GM12878 (cell line): ENCODE results near the gene GAL3ST2. TPM values are rescaled to one million over a fixed set of nuclear protein-coding genes. Genes with fewer than 3 reads are reported as not detected.

Source experiments
- ATAC-seq: fragments of 200-7000 bp; cut with Tn5 transposase; 3 replicates; pipeline ENCODE4 v1.9.1; 2020; ENCODE audit warnings: mild to moderate bottlenecking, moderate library complexity
- BruUV-seq: library from RNA; stranded (reverse); fragments of 400-500 nt; replicated peaks from 2 replicates; lab custom pipeline; 2021; lab: Mats Ljungman, UMichigan
- CTCF ChIA-PET: fragments of 300-600 bp; sonication (Branson Sonifier 250); formaldehyde crosslinking; extraction: SDS; loops from one replicate; lab custom pipeline; 2021; ENCODE audit warnings: inconsistent platforms; lab: Yijun Ruan, JAX
- POLR2A ChIA-PET: fragments of 350-600 bp; formaldehyde crosslinking; extraction: SDS; loops from one replicate; lab custom pipeline; 2021; ENCODE audit warnings: inconsistent platforms; lab: Charles Lee
- RAD21 ChIA-PET: fragments of 300-600 bp; sonication (Branson Sonifier 250); formaldehyde crosslinking; loops from one replicate; lab custom pipeline; 2023; ENCODE audit warnings: antibody characterized with exemption; ENCODE audit not compliant: unreplicated experiment; lab: Charles Lee
- SMC1A ChIA-PET: fragments of 300-600 bp; sonication (Branson Sonifier 250); formaldehyde crosslinking; loops from one replicate; lab custom pipeline; 2023; ENCODE audit not compliant: unreplicated experiment, uncharacterized antibody; lab: Charles Lee
- DNase-seq: peaks from one replicate; pipeline ENCODE4 v3.0.0-alpha.2; 2011; ENCODE audit warnings: low read depth, low spot score
- FAIRE-seq: peaks from 3 replicates; lab custom pipeline; 2011; peaks lifted over from hg19 to GRCh38; lab: Jason Lieb, UNC
- H2AFZ ChIP-seq: 2 replicates; pipeline ENCODE4 v1.6.0; 2011; ENCODE audit warnings: low read depth, low read length, control low read depth; ENCODE audit not compliant: control insufficient read depth
- H3K27ac ChIP-seq: 2 replicates; pipeline ENCODE4 v1.5.1; 2011; ENCODE audit warnings: control low read depth; ENCODE audit not compliant: control insufficient read depth, insufficient read depth
- H3K27me3 ChIP-seq, 2 experiments: replicated peaks in 1 of 2; 2 replicates each; pipeline versions ENCODE4 v1.6.0 to v1.6.1; 2011; ENCODE audit warnings: low read length in 1 of 2; ENCODE audit not compliant: control insufficient read depth in 2 of 2, insufficient read depth in 2 of 2
- H3K36me3 ChIP-seq, 2 experiments: 2 replicates each; pipeline ENCODE4 v1.5.1; 2011; ENCODE audit warnings: low read length in 1 of 2; ENCODE audit not compliant: control insufficient read depth in 2 of 2, insufficient read depth in 2 of 2
- H3K4me1 ChIP-seq: 2 replicates; pipeline ENCODE4 v1.6.1; 2011; ENCODE audit warnings: mild to moderate bottlenecking, low read length, moderate library complexity, mixed read lengths; ENCODE audit not compliant: control insufficient read depth, insufficient read depth
- H3K4me2 ChIP-seq: 2 replicates; pipeline ENCODE4 v1.6.0; 2011; ENCODE audit warnings: control low read depth; ENCODE audit not compliant: control insufficient read depth, insufficient read depth
- H3K4me3 ChIP-seq: fragments of 200-600 bp; sonication (generic); 2 replicates; pipeline ENCODE4 v1.5.1; 2016
- H3K79me2 ChIP-seq: 2 replicates; pipeline ENCODE4 v1.6.0; 2011; ENCODE audit warnings: low read length; ENCODE audit not compliant: control insufficient read depth, insufficient read depth
- H3K9ac ChIP-seq: 2 replicates; pipeline ENCODE4 v1.8.0; 2011; ENCODE audit warnings: low read length, control low read depth, mixed read lengths; ENCODE audit not compliant: control insufficient read depth, insufficient read depth
- H3K9me3 ChIP-seq: replicated peaks from 3 replicates; pipeline ENCODE4 v1.5.1; 2011; ENCODE audit warnings: mild to moderate bottlenecking, low read length; ENCODE audit not compliant: control insufficient read depth, insufficient read depth
- H4K20me1 ChIP-seq: 2 replicates; pipeline ENCODE4 v1.6.0; 2011; ENCODE audit not compliant: control insufficient read depth, insufficient read depth
- BCL11A ChIP-seq: IDR thresholded peaks from 2 replicates; pipeline ENCODE4 v1.6.1; 2011; ENCODE audit warnings: low read depth, low read length
- BHLHE40 ChIP-seq, 2 experiments: fragments of 450-650 bp in 1 of 2; IDR thresholded peaks; 2 replicates each; pipeline ENCODE4 v1.6.1; 2011 to 2017; ENCODE audit warnings: low read depth in 2 of 2, borderline replicate concordance in 1 of 2, improper control_type of control experiment in 1 of 2, low read length in 1 of 2, mild to moderate bottlenecking in 1 of 2
- CBFB ChIP-seq: IDR thresholded peaks from 2 replicates; pipeline ENCODE4 v1.6.1; 2016; ENCODE audit warnings: antibody characterized with exemption, low read depth
- CHD4 ChIP-seq: fragments of 200-600 bp; sonication (generic); IDR thresholded peaks from 2 replicates; pipeline ENCODE4 v1.6.1; 2016; ENCODE audit warnings: mild to moderate bottlenecking
- HCFC1 ChIP-seq: fragments of 150-350 bp; IDR thresholded peaks from 2 replicates; pipeline ENCODE4 v1.6.1; 2014; ENCODE audit warnings: low read length
- HDAC2 ChIP-seq: fragments of 200-600 bp; sonication (generic); IDR thresholded peaks from 2 replicates; pipeline ENCODE4 v1.6.1; 2017
- JUND ChIP-seq: IDR thresholded peaks from 2 replicates; pipeline ENCODE4 v1.6.1; 2012; ENCODE audit warnings: low read depth, mild to moderate bottlenecking, low read length, improper control_type of control experiment, moderate library complexity
- MLLT1 ChIP-seq: fragments of 450-650 bp; IDR thresholded peaks from 2 replicates; pipeline ENCODE4 v1.6.1; 2016; ENCODE audit warnings: mild to moderate bottlenecking
- NFIC ChIP-seq: IDR thresholded peaks from 2 replicates; pipeline ENCODE4 v1.6.1; 2012; ENCODE audit warnings: low read depth, mild to moderate bottlenecking, inconsistent platforms, low read length, moderate library complexity
- NFYB ChIP-seq: IDR thresholded peaks from 2 replicates; pipeline ENCODE4 v1.6.1; 2011; ENCODE audit warnings: low read depth, mild to moderate bottlenecking, low read length, improper control_type of control experiment, moderate library complexity; ENCODE audit not compliant: insufficient read depth
- NR2C1 ChIP-seq: fragments of 450-650 bp; IDR thresholded peaks from 2 replicates; pipeline ENCODE4 v1.6.1; 2017; ENCODE audit warnings: antibody characterized with exemption, mild to moderate bottlenecking, moderate library complexity
- NR2F1 ChIP-seq: fragments of 450-650 bp; conservative IDR thresholded peaks from 2 replicates; pipeline ENCODE4 v1.6.1; 2017; ENCODE audit warnings: mild to moderate bottlenecking
- NRF1 ChIP-seq: conservative IDR thresholded peaks from 2 replicates; pipeline ENCODE4 v1.6.1; 2011; ENCODE audit warnings: mild to moderate bottlenecking, low read depth, low read length, improper control_type of control experiment
- POLR2A ChIP-seq: IDR thresholded peaks from 2 replicates; pipeline ENCODE4 v1.6.1; 2011; ENCODE audit warnings: low read depth, mild to moderate bottlenecking, low read length
- RELB ChIP-seq: fragments of 450-650 bp; IDR thresholded peaks from 2 replicates; pipeline ENCODE4 v1.6.1; 2017; ENCODE audit warnings: low read depth, mild to moderate bottlenecking, moderate library complexity
- SIX5 ChIP-seq: IDR thresholded peaks from 2 replicates; pipeline ENCODE4 v1.6.1; 2011; ENCODE audit warnings: mild to moderate bottlenecking, low read depth, low read length, moderate library complexity; ENCODE audit not compliant: severe bottlenecking
- SREBF1 ChIP-seq: IDR thresholded peaks from 2 replicates; pipeline ENCODE4 v1.6.1; 2012; ENCODE audit warnings: mild to moderate bottlenecking, low read length
- SREBF2 ChIP-seq: IDR thresholded peaks from 2 replicates; pipeline ENCODE4 v1.6.1; 2012; ENCODE audit warnings: mild to moderate bottlenecking, low read length
- SRF ChIP-seq, 2 experiments: IDR thresholded peaks; 2 replicates each; pipeline ENCODE4 v1.6.1; 2011; ENCODE audit warnings: low read depth in 2 of 2, low read length in 2 of 2, mild to moderate bottlenecking in 1 of 2, moderate library complexity in 1 of 2
- ZNF24 ChIP-seq: fragments of 450-650 bp; IDR thresholded peaks from 2 replicates; pipeline ENCODE4 v1.6.1; 2017; ENCODE audit warnings: antibody characterized with exemption, mild to moderate bottlenecking
- ZSCAN29 ChIP-seq: fragments of 450-650 bp; IDR thresholded peaks from 2 replicates; pipeline ENCODE4 v1.6.1; 2017; ENCODE audit warnings: mild to moderate bottlenecking, moderate library complexity
- WGBS: methylation state at CpG from one replicate; pipeline ENCODE4 v1.1.6; 2016; ENCODE audit warnings: low lambda C conversion rate; ENCODE audit not compliant: insufficient replicate concordance, insufficient coverage; ENCODE audit errors: missing lambda C conversion rate; 5-methylcytosine and 5-hydroxymethylcytosine counted together
- in situ Hi-C: fragments of 300-500 bp; cut with MboI; formaldehyde crosslinking; loops from 9 replicates; pipeline ENCODE4 v1.14.3; 2018; ENCODE audit warnings: mixed read lengths
- intact Hi-C: fragments of 100-400 bp; cut with micrococcal nuclease; formaldehyde crosslinking; loops from one replicate; pipeline ENCODE4 v1.14.2; 2022; ENCODE audit not compliant: unreplicated experiment
- polyA plus RNA-seq, 11 experiments: library from polyadenylated mRNA; depleted of rRNA in 4 of 11; unstranded in 6 of 11; stranded (reverse) in 5 of 11; fragments of >200 nt; fragmentation: Nextera tagmentation in 4 of 11; fragmentation: Illumina TruSeq in 1 of 11; extraction: Ambion mirVana in 4 of 11; extraction: Trizol in 1 of 11; gene quantifications; 1 replicate in 1 of 11; 2 replicates in 10 of 11; pipeline versions ENCODE4 v1.2.1 to v1.2.3, GENCODE V29; 2011 to 2016; ENCODE audit warnings: inconsistent platforms in 2 of 11, missing spikeins in 2 of 11, low read depth in 1 of 11
- total RNA-seq, 4 experiments: library from RNA; depleted of rRNA in 3 of 4; stranded (reverse); fragments of >200 nt in 3 of 4; fragmentation: Illumina TruSeq in 1 of 4; extraction: Trizol in 1 of 4; gene quantifications; 2 replicates each; pipeline versions ENCODE4 v1.2.1 to v1.2.3, GENCODE V29; 2013 to 2021
- TF ChIP-seq, protein P1 (sequence below): fragments of 450-650 bp; IDR thresholded peaks from 2 replicates; pipeline ENCODE4 v1.6.1; 2016; ENCODE audit warnings: mild to moderate bottlenecking

GAL3ST2 gene
- total and polyA plus RNA-seq, 10 of the 15 experiments (the other 5 are each of a cell fraction or from before 2014, with no cell fraction given), result 0.09 to 0.36 (median 0.11) TPM; not detected in 7

- peaks cover 15% of the 10 kb centered on the region for H3K4me1 ChIP-seq
- ChIA-PET RAD21 (interaction anchor here (1.0 to 1.4 kb wide), 3 partner anchors 9 to 15 kb away, joined by 3 to 5 read pairs (median 5); no protein-coding TSS in a partner anchor), CTCF (interaction anchor here (1.4 kb wide), 2 partner anchors 16 to 106 kb away, joined by 5 read pairs; no protein-coding TSS in a partner anchor), POLR2A (no interaction called here), SMC1A (interaction anchor here (1.7 kb wide), 1 partner anchor 15 kb away, joined by 7 read pairs; no protein-coding TSS in a partner anchor)
- H3K9me3 ChIP-seq, result no peaks in the 10 kb centered on the region
- peak; percentile 40 for DNase-seq
- peak overlapping the region; percentile 87 for H2AFZ ChIP-seq
- peak overlapping the region; percentile 72 for H3K9ac ChIP-seq
- H4K20me1 ChIP-seq, result no peaks in the 10 kb centered on the region
- H3K4me2 ChIP-seq, result peak overlapping the region; percentile 97
- 19% methylated on average over 9 of the region's 9 CpGs for WGBS
- no peaks in the 10 kb centered on the region for H3K36me3 ChIP-seq
- no peaks in the 10 kb centered on the region for H3K27me3 ChIP-seq
- peak; percentile 81 for FAIRE-seq
- BruUV-seq, result no TSS peak
- no peaks in the 10 kb centered on the region for H3K79me2 ChIP-seq
- in situ Hi-C loops (no loop called here), intact Hi-C loops (loop anchor here (1.0 kb wide), 1 partner anchor 104 kb away; no protein-coding TSS in a partner anchor)
- ATAC-seq, result peak; percentile 68
- H3K4me3 ChIP-seq, result 0 out of 2 replicates have a peak overlapping the region, but pooled peaks have one; percentile 23
- H3K27ac ChIP-seq, result peak overlapping the region; percentile 89
- TF ChIP-seq NRF1, result no peak
- no peak for TF ChIP-seq RELB
- peak; percentile 19; the same call in 1 of the 2 replicates for TF ChIP-seq NFIC
- TF ChIP-seq NR2C1, result no peak
- peak; percentile 12 to 32; a peak in 1 of 4 replicates for TF ChIP-seq BHLHE40 (IDR thresholded peaks at IDR 0.05; ENCODE audit: borderline replicate concordance in 1 of 2, low read depth in 2 of 2, low read length in 1 of 2)
- no peak for TF ChIP-seq SREBF2
- no peak for TF ChIP-seq MLLT1
- TF ChIP-seq NR2F1, result no peak
- TF ChIP-seq SRF (IDR thresholded peaks at IDR 0.05; ENCODE audit: low read depth in 2 of 2, low read length in 2 of 2), result peak in 1 of 2 experiments; percentile 72; a peak in 1 of 4 replicates
- TF ChIP-seq HDAC2, result no peak
- no peak for TF ChIP-seq CBFB
- no peak for TF ChIP-seq JUND
- TF ChIP-seq ZNF24, result no peak
- TF ChIP-seq NFYB, result no peak
- TF ChIP-seq SIX5, result no peak
- TF ChIP-seq POLR2A, result no peak; the same call in 1 of the 2 replicates
- TF ChIP-seq SREBF1, result no peak
- no peak for TF ChIP-seq CHD4
- no peak for TF ChIP-seq BCL11A
- no peak for TF ChIP-seq HCFC1
- TF ChIP-seq ZSCAN29, result no peak
- TF ChIP-seq, protein P1, sequence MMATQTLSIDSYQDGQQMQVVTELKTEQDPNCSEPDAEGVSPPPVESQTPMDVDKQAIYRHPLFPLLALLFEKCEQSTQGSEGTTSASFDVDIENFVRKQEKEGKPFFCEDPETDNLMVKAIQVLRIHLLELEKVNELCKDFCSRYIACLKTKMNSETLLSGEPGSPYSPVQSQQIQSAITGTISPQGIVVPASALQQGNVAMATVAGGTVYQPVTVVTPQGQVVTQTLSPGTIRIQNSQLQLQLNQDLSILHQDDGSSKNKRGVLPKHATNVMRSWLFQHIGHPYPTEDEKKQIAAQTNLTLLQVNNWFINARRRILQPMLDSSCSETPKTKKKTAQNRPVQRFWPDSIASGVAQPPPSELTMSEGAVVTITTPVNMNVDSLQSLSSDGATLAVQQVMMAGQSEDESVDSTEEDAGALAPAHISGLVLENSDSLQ, result peak; percentile 96
These were observed 4.5 kb upstream of the GAL3ST2 start for GRCh38 chr2:241772063-241772499.
